IPS-15b (cell line): Measurements from ENCODE around the gene P4HA3.

Source experiments
- H3K27me3 ChIP-seq: one replicate; pipeline ENCODE4 v1.6.1; 2013; ENCODE audit warnings: low read length; ENCODE audit not compliant: control insufficient read depth, insufficient read depth
- H3K36me3 ChIP-seq: one replicate; pipeline ENCODE4 v1.6.1; 2013; ENCODE audit warnings: low read length; ENCODE audit not compliant: control insufficient read depth, insufficient read depth
- H3K4me1 ChIP-seq: one replicate; pipeline ENCODE4 v1.6.1; 2013; ENCODE audit warnings: mild to moderate bottlenecking, low read length; ENCODE audit not compliant: control insufficient read depth, insufficient read depth
- H3K4me3 ChIP-seq: one replicate; pipeline ENCODE4 v1.5.1; 2013; ENCODE audit warnings: low read depth, low read length
- H3K9ac ChIP-seq: one replicate; pipeline ENCODE4 v1.6.1; 2013; ENCODE audit warnings: low read depth, mild to moderate bottlenecking, low read length
- H3K9me3 ChIP-seq: one replicate; pipeline ENCODE4 v1.6.1; 2013; ENCODE audit warnings: mild to moderate bottlenecking, low read length; ENCODE audit not compliant: control insufficient read depth, insufficient read depth

P4HA3 gene

GRCh38 chr11:74330075-74330858 lies 18.8 kb upstream of the P4HA3 start:
- H3K4me1 ChIP-seq: no peaks in the 10 kb centered on the region
- no peak overlapping the region for H3K9ac ChIP-seq
- H3K9me3 ChIP-seq: no peaks in the 10 kb centered on the region
- no peaks in the 10 kb centered on the region for H3K27me3 ChIP-seq
- no peak overlapping the region for H3K4me3 ChIP-seq
- no peaks in the 10 kb centered on the region for H3K36me3 ChIP-seq

DNA sequence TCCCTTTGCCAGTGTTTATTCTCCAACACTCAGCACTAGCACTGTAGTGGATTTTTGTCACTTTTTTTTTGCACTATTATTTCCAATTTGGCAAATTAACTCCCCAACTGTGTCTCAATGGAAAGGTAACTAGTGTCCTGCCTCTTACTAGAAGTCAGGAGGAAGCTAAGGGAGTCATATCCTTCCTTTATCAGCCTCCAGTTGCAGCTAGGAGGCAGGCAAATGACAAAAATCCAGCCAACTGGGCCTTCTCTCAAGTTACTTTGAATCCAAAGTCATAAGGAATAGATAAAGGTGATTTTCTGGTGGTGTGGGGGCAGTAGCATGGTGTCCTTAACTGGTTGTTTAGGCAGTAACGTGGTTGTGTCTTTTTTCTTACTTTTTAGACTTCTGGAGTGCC lies 15.6 kb upstream of the P4HA3 start:
- Histone ChIP-seq H3K27me3 (no peaks in the 10 kb centered on the region), H3K4me1 (no peaks in the 10 kb centered on the region), H3K9ac (no peak overlapping the region), H3K9me3 (no peaks in the 10 kb centered on the region), H3K36me3 (no peaks in the 10 kb centered on the region), H3K4me3 (no peak overlapping the region)

DNA sequence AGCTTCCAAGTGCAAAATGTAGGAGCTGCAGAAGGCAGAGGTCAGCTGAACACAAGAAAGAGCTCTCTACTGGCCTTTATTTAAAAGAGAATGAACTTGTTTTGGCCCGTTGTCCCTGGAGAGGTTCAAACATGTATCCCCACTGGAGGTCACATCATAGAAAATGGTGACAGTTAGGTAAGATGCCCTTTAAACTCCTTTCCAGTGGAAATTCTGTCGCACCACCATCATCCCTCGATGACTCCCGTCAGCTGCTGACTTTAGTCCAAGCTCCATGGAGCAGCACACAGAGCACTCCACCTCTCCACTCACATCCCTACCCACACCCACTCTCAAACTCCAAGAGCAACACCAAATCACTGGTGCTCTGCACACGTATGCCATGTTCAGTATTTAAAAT lies 15.2 kb upstream of the P4HA3 start:
- Histone ChIP-seq H3K27me3 (no peaks in the 10 kb centered on the region), H3K9ac (no peak overlapping the region), H3K4me3 (no peak overlapping the region), H3K36me3 (no peaks in the 10 kb centered on the region), H3K4me1 (no peaks in the 10 kb centered on the region), H3K9me3 (no peaks in the 10 kb centered on the region)

DNA sequence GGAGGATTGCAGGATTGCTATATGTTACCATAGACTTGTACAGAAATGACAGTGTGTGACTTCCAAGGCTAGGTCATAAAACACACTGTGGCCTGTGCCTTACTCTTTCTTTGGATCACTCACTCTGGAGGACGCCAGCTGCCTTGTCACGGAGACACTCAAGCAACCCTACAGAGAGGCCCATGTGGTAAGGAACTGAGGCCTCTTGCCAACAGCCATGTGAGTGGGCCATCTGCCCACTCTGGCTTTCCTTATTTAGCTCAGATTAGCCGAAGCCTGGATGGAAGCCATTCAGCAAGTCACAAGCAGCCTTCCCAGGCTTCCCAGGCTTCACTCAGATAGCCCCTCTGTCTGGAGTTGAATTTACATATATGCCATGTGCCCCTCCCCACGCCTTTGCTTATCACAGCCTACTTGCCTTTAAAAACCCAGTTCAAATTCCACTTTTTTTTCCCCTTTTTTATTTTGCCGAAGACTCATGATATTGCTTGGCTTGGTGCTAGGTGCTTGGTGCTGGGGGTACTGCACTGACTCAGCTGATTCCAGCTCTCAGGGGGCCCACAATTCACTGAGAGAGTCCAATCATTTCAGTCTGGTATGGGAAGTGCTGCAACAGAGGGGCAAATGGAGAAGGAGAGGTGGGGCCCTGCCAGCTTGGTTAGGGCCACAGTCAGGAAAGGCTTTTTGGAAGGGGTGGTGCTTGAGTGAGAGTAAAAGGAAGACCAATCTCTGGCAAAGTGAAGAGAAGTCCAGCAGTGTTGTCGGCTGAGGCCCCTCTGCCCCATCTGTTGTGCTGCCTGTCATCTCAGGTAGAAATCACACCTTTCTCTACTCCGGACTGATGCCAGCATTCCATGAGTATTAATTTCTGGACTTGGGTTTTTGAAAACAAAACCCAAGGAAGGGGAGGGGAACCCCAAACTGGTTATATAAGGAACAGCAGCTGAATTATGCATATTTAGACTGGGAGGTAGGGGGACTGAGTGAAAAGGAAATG lies 14.5 kb upstream of the P4HA3 start:
- Histone ChIP-seq H3K9ac (no peak overlapping the region), H3K36me3 (no peaks in the 10 kb centered on the region), H3K4me1 (no peaks in the 10 kb centered on the region), H3K9me3 (no peaks in the 10 kb centered on the region), H3K4me3 (no peak overlapping the region), H3K27me3 (no peaks in the 10 kb centered on the region)

GRCh38 chr11:74322667-74323066 lies 11.2 kb upstream of the P4HA3 start:
- H3K9me3 ChIP-seq: no peaks in the 10 kb centered on the region
- H3K4me1 ChIP-seq: no peaks in the 10 kb centered on the region
- no peaks in the 10 kb centered on the region for H3K27me3 ChIP-seq
- H3K4me3 ChIP-seq: no peak overlapping the region
- H3K9ac ChIP-seq: no peak overlapping the region
- H3K36me3 ChIP-seq: no peaks in the 10 kb centered on the region

DNA sequence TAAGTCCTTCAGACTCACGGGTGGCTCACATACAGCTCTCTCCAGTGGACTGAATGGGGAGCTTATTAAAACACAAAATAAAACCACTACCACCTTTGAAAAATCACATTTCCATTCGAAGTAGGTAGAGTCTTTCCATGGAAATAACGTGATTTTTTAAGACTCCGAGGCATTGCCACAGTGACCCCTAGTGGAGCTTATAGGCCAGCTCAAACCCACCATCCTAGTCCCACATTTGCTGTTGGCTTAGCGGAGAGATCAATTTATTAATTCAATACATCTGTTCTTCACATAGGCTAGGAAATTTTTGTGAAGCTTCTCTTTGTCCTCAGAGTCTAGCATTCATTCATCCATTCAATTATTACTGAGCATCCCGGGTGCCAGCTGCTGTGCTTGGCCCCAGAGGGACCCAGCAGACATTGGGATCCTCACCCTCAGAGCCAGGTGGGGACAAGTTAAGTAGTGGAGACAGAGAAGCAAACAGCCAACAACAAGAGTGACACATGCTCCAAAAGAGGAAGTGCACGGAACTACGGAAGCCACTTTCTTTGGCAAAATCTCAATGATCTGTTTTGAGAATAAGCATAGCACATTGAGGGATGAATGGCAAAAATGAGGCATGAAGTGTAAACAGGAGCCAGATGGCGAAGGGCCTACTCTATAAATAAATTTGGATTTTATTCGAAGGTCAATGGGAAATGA lies 10.2 kb upstream of the P4HA3 start:
- Histone ChIP-seq H3K4me1 (no peaks in the 10 kb centered on the region), H3K9ac (no peak overlapping the region), H3K4me3 (no peak overlapping the region), H3K9me3 (no peaks in the 10 kb centered on the region), H3K36me3 (no peaks in the 10 kb centered on the region), H3K27me3 (no peaks in the 10 kb centered on the region)

GRCh38 chr11:74320538-74320937 lies 9.1 kb upstream of the P4HA3 start:
- no peaks in the 10 kb centered on the region for H3K36me3 ChIP-seq
- no peaks in the 10 kb centered on the region for H3K27me3 ChIP-seq
- no peak overlapping the region for H3K4me3 ChIP-seq
- no peaks in the 10 kb centered on the region for H3K9me3 ChIP-seq
- no peaks in the 10 kb centered on the region for H3K4me1 ChIP-seq
- no peak overlapping the region for H3K9ac ChIP-seq

DNA sequence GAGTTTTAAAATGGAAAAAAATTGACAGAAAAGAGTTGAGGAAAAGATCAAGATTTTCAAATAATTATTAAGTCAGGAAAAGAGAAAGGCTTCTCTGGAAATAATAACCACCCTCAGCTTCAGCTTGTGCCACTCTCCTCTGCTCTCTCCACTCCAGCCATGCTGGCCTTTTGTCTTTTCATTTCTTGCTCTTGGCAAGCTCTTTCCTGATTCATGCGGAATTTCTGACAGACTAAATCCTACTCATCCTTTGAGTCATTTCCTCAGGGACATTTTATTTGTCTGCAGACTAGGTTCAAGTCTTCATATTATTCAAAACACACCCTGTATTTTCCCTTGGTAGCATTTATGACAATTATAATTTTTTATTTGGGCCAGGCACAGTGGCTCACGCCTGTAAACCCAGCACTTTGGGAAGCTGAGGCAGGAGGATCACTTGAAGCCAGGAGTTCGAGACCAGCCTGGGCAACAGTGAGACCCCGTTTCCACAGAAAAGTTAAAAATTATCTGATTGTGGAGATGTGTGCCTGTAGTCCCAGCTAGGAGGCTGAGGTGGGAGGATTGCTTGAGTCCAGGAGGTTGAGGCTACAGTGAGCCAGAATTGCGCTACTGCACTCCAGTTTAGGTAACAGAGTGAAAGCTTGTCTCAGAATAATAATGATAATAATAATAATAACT lies 7.8 kb upstream of the P4HA3 start:
- Histone ChIP-seq H3K4me3 (no peak overlapping the region), H3K9me3 (no peaks in the 10 kb centered on the region), H3K36me3 (no peaks in the 10 kb centered on the region), H3K9ac (no peak overlapping the region), H3K27me3 (peaks cover 2% of the 10 kb centered on the region), H3K4me1 (no peaks in the 10 kb centered on the region)

DNA sequence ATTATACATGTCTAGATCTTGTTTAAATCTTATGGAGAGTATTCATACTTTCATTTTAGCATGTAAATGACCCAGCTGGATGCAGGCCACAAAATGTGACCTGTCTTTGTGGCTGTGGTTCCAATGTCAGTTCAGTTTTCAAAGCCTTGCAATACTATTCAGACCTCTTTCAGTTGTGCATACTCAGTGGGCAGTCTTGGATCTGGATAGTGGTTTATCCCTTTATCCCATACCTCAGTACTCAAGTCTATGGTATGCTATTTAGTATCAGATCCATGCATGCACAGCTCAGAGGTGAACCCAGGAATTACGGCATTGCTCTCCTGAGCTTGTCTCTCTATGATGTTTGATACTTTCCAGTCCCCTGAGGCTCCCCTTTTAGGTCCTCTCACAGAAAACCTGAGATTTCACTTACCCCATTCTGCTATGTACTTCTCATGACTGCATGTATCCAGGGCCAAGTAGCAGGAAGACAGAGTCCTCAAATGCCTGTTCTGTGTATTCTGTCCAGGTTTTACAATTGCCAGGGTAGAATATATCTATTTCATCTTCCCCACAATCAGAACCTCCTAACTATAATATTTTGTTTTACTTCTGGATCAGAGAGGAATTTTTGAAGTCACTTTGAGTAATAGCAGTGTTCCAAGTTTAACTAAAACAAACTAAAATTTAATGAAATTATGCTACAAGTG lies 6.9 kb upstream of the P4HA3 start:
- Histone ChIP-seq H3K36me3 (no peaks in the 10 kb centered on the region), H3K9ac (no peak overlapping the region)

GRCh38 chr11:74316772-74317505 lies 5.5 kb upstream of the P4HA3 start:
- H3K36me3 ChIP-seq: no peaks in the 10 kb centered on the region
- no peak overlapping the region for H3K4me3 ChIP-seq
- H3K4me1 ChIP-seq: no peaks in the 10 kb centered on the region
- no peak overlapping the region for H3K9ac ChIP-seq
- H3K9me3 ChIP-seq: no peaks in the 10 kb centered on the region
- H3K27me3 ChIP-seq: peaks cover 25% of the 10 kb centered on the region

More for the DNA sequence above, 6.9 kb upstream of the P4HA3 start:
- Histone ChIP-seq H3K4me1 (no peaks in the 10 kb centered on the region), H3K4me3 (no peak overlapping the region), H3K9me3 (no peaks in the 10 kb centered on the region), H3K27me3 (peaks cover 10% of the 10 kb centered on the region)
